Ectodermal cell (in vitro differentiated cells): ENCODE data around the gene TCF4.

ENCODE experiments used
- H3K27ac ChIP-seq: 2 replicates; pipeline ENCODE4 v1.7.0; 2013; ENCODE audit warnings: mild to moderate bottlenecking, low read depth, low read length; ENCODE audit not compliant: insufficient read depth, poor library complexity, severe bottlenecking
- H3K27me3 ChIP-seq: 2 replicates; pipeline ENCODE4 v1.7.0; 2013; ENCODE audit warnings: mild to moderate bottlenecking, low read length; ENCODE audit not compliant: insufficient read depth, control insufficient read depth, poor library complexity, severe bottlenecking
- H3K36me3 ChIP-seq: one replicate; pipeline ENCODE4 v1.7.0; 2013; ENCODE audit warnings: low read length; ENCODE audit not compliant: control insufficient read depth, insufficient read depth
- H3K4me1 ChIP-seq: one replicate; pipeline ENCODE4 v1.7.0; 2013; ENCODE audit warnings: low read length; ENCODE audit not compliant: control insufficient read depth, insufficient read depth
- H3K4me3 ChIP-seq: 2 replicates; pipeline ENCODE4 v1.7.0; 2013; ENCODE audit warnings: low read depth, low read length, control low read depth; ENCODE audit not compliant: insufficient read depth
- H3K9me3 ChIP-seq: 2 replicates; pipeline ENCODE4 v1.7.0; 2013; ENCODE audit warnings: mild to moderate bottlenecking, low read length, moderate library complexity; ENCODE audit not compliant: control insufficient read depth
- WGBS, 2 experiments: methylation state at CpG; one replicate each; pipeline ENCODE4 v1.1.7; 2013; ENCODE audit warnings: missing lambda C conversion rate in 2 of 2; 5-methylcytosine and 5-hydroxymethylcytosine counted together

Gene TCF4

GRCh38 chr18:55265984-55266383, 322.0 kb downstream of the TCF4 start:
- Histone ChIP-seq H3K27me3 (no peaks in the 10 kb centered on the region), H3K36me3 (peaks cover 18% of the 10 kb centered on the region), H3K27ac (no peak overlapping the region), H3K4me1 (peaks cover 9% of the 10 kb centered on the region), H3K9me3 (no peaks in the 10 kb centered on the region), H3K4me3 (no peak overlapping the region)
- WGBS, 2 experiments: 95 to 98% methylated on average over 3 of the region's 3 CpGs

DNA sequence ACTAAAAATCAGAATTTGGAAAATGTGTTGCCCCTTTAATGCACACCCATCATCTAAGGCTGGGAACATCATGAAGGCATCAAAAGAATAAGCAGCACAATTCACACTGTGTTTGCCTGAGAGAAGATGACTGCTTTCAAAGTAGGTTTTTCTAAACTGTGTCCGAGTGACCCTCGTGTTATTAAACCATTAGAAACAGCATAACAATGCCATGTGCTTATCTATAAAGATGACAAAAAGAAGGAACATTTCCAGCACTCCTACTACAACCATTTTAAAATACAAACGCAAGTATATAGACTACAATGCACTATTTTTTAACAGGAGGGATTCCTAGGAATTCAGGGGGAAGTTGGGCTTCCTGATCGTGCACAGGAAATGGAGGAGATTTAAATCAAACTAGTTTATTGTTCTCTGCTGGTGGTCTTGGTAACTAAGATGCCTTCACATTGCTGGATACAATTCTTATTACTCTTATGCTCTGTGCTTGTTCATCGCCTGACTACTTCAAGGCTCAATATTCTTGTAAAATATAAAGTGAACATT, 322.8 kb downstream of the TCF4 start:
- H3K27ac ChIP-seq: no peak overlapping the region
- no peak overlapping the region for H3K4me3 ChIP-seq
- peaks cover 19% of the 10 kb centered on the region for H3K36me3 ChIP-seq
- no peaks in the 10 kb centered on the region for H3K9me3 ChIP-seq
- WGBS, 2 experiments: 82 to 89% methylated on average over 3 to 4 of the region's 5 CpGs
- H3K27me3 ChIP-seq: no peaks in the 10 kb centered on the region
- peaks cover 9% of the 10 kb centered on the region for H3K4me1 ChIP-seq

GRCh38 chr18:55264108-55264507, 323.9 kb downstream of the TCF4 start:
- peaks cover 9% of the 10 kb centered on the region for H3K4me1 ChIP-seq
- H3K27me3 ChIP-seq: no peaks in the 10 kb centered on the region
- no peaks in the 10 kb centered on the region for H3K9me3 ChIP-seq
- H3K27ac ChIP-seq: no peak overlapping the region
- WGBS, 2 experiments: 67 to 78% methylated on average over 3 of the region's 3 CpGs
- H3K36me3 ChIP-seq: peaks cover 25% of the 10 kb centered on the region
- no peak overlapping the region for H3K4me3 ChIP-seq

DNA sequence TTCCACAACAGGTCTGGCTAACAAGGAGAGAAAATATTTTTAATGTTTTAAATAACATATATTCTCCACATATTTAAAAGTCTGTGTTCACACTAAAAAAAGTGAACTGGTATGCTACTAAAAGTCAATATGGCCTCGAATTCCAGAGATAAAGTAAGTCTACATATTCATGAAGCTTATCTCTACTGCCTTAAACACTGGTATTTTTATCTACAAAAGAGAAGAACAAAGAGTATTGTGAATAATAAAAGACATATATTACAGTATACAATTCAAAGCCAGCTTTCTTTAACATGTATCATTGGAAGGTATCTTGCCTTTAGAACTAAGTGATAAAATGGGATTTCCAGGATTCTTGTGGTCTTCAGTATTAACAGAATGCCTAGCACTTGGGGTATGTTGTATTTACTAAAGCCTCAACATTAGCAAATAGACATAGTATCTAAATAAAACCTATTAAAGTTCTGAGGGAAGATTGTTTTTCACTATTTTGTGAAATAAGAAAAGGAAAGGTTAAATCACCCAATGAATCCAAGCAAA, 325.9 kb downstream of the TCF4 start:
- Histone ChIP-seq H3K4me1 (peaks cover 9% of the 10 kb centered on the region), H3K9me3 (no peaks in the 10 kb centered on the region), H3K27me3 (no peaks in the 10 kb centered on the region), H3K27ac (no peak overlapping the region), H3K36me3 (peaks cover 28% of the 10 kb centered on the region), H3K4me3 (no peak overlapping the region)
- WGBS, 2 experiments: 100% methylated on average over 1 of the region's 1 CpG; no CpG with 5 or more reads in 1 of the 2 experiments

- Histone ChIP-seq H3K4me3 (no peak overlapping the region), H3K9me3 (no peaks in the 10 kb centered on the region), H3K4me1 (peaks cover 9% of the 10 kb centered on the region), H3K36me3 (peaks cover 22% of the 10 kb centered on the region), H3K27me3 (no peaks in the 10 kb centered on the region), H3K27ac (no peak overlapping the region)
- 91 to 98% methylated on average over 4 of the region's 4 CpGs for WGBS, 2 experiments
Measured at GRCh38 chr18:55261253-55261652, 326.7 kb downstream of the TCF4 start.

GRCh38 chr18:55258088-55258487, 329.9 kb downstream of the TCF4 start:
- Histone ChIP-seq H3K4me3 (no peak overlapping the region), H3K36me3 (peaks cover 36% of the 10 kb centered on the region), H3K4me1 (no peaks in the 10 kb centered on the region), H3K27ac (no peak overlapping the region), H3K27me3 (no peaks in the 10 kb centered on the region), H3K9me3 (no peaks in the 10 kb centered on the region)
- 95 to 96% methylated on average over 3 of the region's 4 CpGs for WGBS, 2 experiments

- H3K27me3 ChIP-seq: no peaks in the 10 kb centered on the region
- H3K4me1 ChIP-seq: no peaks in the 10 kb centered on the region
- peaks cover 36% of the 10 kb centered on the region for H3K36me3 ChIP-seq
- H3K27ac ChIP-seq: no peak overlapping the region
- H3K9me3 ChIP-seq: no peaks in the 10 kb centered on the region
- WGBS, 2 experiments: 96 to 98% methylated on average over 1 of the region's 1 CpG
- no peak overlapping the region for H3K4me3 ChIP-seq
Measured at GRCh38 chr18:55256929-55257289, 331.1 kb downstream of the TCF4 start.

GRCh38 chr18:55256226-55256928, 331.6 kb downstream of the TCF4 start:
- H3K4me3 ChIP-seq: no peak overlapping the region
- H3K9me3 ChIP-seq: no peaks in the 10 kb centered on the region
- 96 to 97% methylated on average over 7 of the region's 7 CpGs for WGBS, 2 experiments
- peaks cover 36% of the 10 kb centered on the region for H3K36me3 ChIP-seq
- H3K4me1 ChIP-seq: no peaks in the 10 kb centered on the region
- H3K27me3 ChIP-seq: no peaks in the 10 kb centered on the region
- no peak overlapping the region for H3K27ac ChIP-seq

DNA sequence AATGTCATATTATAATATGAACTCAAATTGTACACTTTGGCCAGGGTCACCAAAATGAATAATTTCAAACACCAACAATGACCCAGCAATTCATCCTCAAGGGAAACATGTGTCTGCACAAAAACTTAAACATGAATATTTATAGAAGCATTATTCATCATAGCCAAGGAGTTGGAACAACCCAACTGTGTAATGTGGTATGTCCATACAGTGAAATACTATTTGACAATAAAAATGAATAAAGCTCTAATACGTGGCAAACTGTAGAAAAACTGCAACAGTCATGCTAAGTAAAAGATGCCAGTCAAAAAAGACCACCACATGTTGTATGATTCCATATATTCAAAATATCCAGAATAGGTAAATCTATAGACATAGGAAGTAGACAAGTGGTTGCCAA, 334.2 kb downstream of the TCF4 start:
- Histone ChIP-seq H3K4me1 (no peaks in the 10 kb centered on the region), H3K9me3 (no peaks in the 10 kb centered on the region), H3K27me3 (no peaks in the 10 kb centered on the region), H3K27ac (no peak overlapping the region), H3K36me3 (peaks cover 29% of the 10 kb centered on the region), H3K4me3 (no peak overlapping the region)
- 100% methylated on average over 1 of the region's 1 CpG; no CpG with 5 or more reads in 1 of the 2 experiments for WGBS, 2 experiments

DNA sequence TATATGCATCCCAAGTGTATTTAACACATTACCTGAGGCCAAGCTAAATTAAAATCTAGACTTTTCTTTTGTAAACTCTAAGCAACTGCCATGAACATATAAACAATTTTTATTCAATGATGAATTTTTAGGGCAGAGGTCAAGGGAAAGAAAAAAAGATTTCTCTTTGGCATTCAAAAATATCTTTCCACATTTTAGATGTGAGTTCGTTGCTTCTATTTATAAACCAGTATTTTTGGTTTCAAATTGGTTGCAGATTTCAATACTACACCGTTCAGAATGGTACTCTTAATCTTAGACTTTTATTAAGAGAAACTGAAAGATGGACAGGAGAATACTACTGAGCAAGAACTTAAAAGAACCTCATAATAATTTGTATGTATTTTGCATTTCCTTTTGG, 335.1 kb downstream of the TCF4 start:
- H3K27me3 ChIP-seq: no peaks in the 10 kb centered on the region
- 94% methylated on average over 2 of the region's 2 CpGs; no CpG with 5 or more reads in 1 of the 2 experiments for WGBS, 2 experiments
- no peak overlapping the region for H3K27ac ChIP-seq
- no peaks in the 10 kb centered on the region for H3K4me1 ChIP-seq
- H3K4me3 ChIP-seq: no peak overlapping the region
- no peaks in the 10 kb centered on the region for H3K9me3 ChIP-seq
- H3K36me3 ChIP-seq: peaks cover 24% of the 10 kb centered on the region
